MM.1S (cell line): ENCODE data around the gene RCBTB1.

Experiments
- DNase-seq: peaks from one replicate; pipeline ENCODE4 v3.0.0-alpha.2; 2015
- H2AFZ ChIP-seq: fragments of 300-600 bp; sonication (generic); 2 replicates; pipeline ENCODE4 v1.6.0; 2016; ENCODE audit warnings: antibody characterized with exemption, low read length
- H3F3A ChIP-seq: fragments of 300-600 bp; sonication (generic); 2 replicates; pipeline ENCODE4 v1.6.1; 2016; ENCODE audit warnings: mild to moderate bottlenecking, antibody characterized with exemption, low read length, moderate library complexity, mixed read lengths; ENCODE audit not compliant: insufficient read depth
- H3K27ac ChIP-seq: fragments of 300-600 bp; sonication (generic); 2 replicates; pipeline ENCODE4 v1.5.1; 2016; ENCODE audit warnings: mild to moderate bottlenecking, low read length
- H3K27me3 ChIP-seq: fragments of 300-600 bp; sonication (generic); replicated peaks from 2 replicates; pipeline ENCODE4 v1.6.0; 2016; ENCODE audit warnings: low read length; ENCODE audit not compliant: insufficient read depth
- H3K36me3 ChIP-seq: fragments of 300-600 bp; sonication (generic); replicated peaks from 2 replicates; pipeline ENCODE4 v1.6.1; 2016; ENCODE audit warnings: mild to moderate bottlenecking, low read length, mixed read lengths; ENCODE audit not compliant: insufficient read depth
- H3K4me1 ChIP-seq: fragments of 300-600 bp; sonication (generic); 2 replicates; pipeline ENCODE4 v1.6.1; 2016; ENCODE audit warnings: low read length, mixed read lengths
- H3K4me2 ChIP-seq: fragments of 300-600 bp; sonication (generic); 2 replicates; pipeline ENCODE4 v1.6.0; 2016; ENCODE audit warnings: low read depth, low read length
- H3K4me3 ChIP-seq: fragments of 300-600 bp; sonication (generic); 2 replicates; pipeline ENCODE4 v1.5.1; 2016; ENCODE audit warnings: low read length, mixed read lengths
- H3K79me2 ChIP-seq: fragments of 300-600 bp; sonication (generic); 2 replicates; pipeline ENCODE4 v1.6.1; 2016; ENCODE audit warnings: mixed run types, low read length, mixed read lengths
- H3K9ac ChIP-seq: fragments of 300-600 bp; sonication (generic); 2 replicates; pipeline ENCODE4 v1.6.1; 2016; ENCODE audit warnings: low read length, mixed read lengths
- H3K9me2 ChIP-seq: fragments of 300-600 bp; sonication (generic); replicated peaks from 2 replicates; pipeline ENCODE4 v1.6.1; 2016; ENCODE audit warnings: mild to moderate bottlenecking, low read length, mixed read lengths; ENCODE audit not compliant: insufficient read depth
- H3K9me3 ChIP-seq: fragments of 300-600 bp; sonication (generic); replicated peaks from 2 replicates; pipeline ENCODE4 v1.6.1; 2016; ENCODE audit warnings: mild to moderate bottlenecking, low read length, mixed read lengths; ENCODE audit not compliant: insufficient read depth
- H4K20me1 ChIP-seq: fragments of 300-600 bp; sonication (generic); 2 replicates; pipeline ENCODE4 v1.6.1; 2016; ENCODE audit warnings: mild to moderate bottlenecking, low read length, moderate library complexity, mixed read lengths; ENCODE audit not compliant: insufficient read depth
- CTCF ChIP-seq: fragments of 300-600 bp; sonication (generic); IDR thresholded peaks from 2 replicates; pipeline ENCODE4 v1.5.1; 2016; ENCODE audit warnings: antibody characterized with exemption, low read length, mixed read lengths
- EZH2 ChIP-seq: fragments of 300-600 bp; sonication (generic); optimal IDR thresholded peaks from 2 replicates; pipeline ENCODE3; 2017; ENCODE audit warnings: low read depth, mild to moderate bottlenecking, antibody characterized with exemption, low read length, mixed read lengths
- EZH2phosphoT487 ChIP-seq: fragments of 300-600 bp; sonication (generic); IDR thresholded peaks from 2 replicates; pipeline ENCODE4 v1.6.1; 2018; ENCODE audit warnings: antibody characterized with exemption, low read length

RCBTB1 gene

DNA sequence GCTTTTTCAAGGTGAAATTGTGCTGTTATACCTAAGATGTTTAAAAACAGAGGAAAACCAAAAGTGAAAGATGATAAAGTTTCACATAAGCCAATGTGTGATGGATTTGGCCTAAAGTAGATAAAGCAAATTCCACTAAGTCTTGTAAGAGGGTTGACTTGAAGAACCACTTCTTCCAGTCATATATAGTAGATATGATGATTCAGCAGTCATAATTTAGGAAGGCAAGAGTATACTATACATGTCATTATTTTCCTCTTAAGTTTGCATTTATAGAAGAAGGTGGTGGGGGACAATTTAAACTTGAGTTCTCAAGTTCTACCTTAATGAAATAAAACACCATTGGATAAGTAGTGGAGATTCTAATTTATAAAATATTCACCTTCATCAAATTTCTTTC lies 52.3 kb downstream of the RCBTB1 start:
- Histone ChIP-seq H4K20me1 (no peaks in the 10 kb centered on the region), H3K36me3 (no peaks in the 10 kb centered on the region), H3K9me2 (no peaks in the 10 kb centered on the region), H3K9me3 (no peaks in the 10 kb centered on the region), H3K27ac (no peak overlapping the region), H3K4me1 (no peaks in the 10 kb centered on the region), H2AFZ (no peak overlapping the region), H3K9ac (no peak overlapping the region), H3K4me2 (no peak overlapping the region), H3K4me3 (no peak overlapping the region), H3K79me2 (no peaks in the 10 kb centered on the region), H3F3A (no peaks in the 10 kb centered on the region), H3K27me3 (no peaks in the 10 kb centered on the region)
- TF ChIP-seq EZH2 (no peak), EZH2phosphoT487 (no peak), CTCF (no peak)
- no peak for DNase-seq

DNA sequence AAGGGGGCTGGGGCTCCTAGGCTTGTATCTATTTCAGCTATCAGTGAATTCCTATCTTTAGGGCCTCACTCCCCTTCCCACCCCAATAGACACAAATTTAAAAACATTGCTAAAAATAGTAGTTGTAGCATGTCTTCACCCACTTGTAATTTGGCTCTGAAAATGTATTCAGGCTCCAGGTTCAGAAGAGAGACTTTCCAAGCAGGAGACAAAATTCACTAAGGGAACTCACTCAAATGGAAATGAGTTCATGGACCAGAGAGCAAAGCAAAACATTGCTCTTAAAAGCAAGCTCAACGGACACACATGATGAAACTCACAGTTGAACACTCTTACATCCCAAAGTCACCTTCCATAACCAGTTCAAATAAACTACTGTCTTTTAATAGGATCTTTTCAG lies 52.8 kb downstream of the RCBTB1 start:
- H3K9me3 ChIP-seq: no peaks in the 10 kb centered on the region
- no peaks in the 10 kb centered on the region for H3K27me3 ChIP-seq
- H3K27ac ChIP-seq: no peak overlapping the region
- H4K20me1 ChIP-seq: no peaks in the 10 kb centered on the region
- no peaks in the 10 kb centered on the region for H3K36me3 ChIP-seq
- no peaks in the 10 kb centered on the region for H3K4me1 ChIP-seq
- no peaks in the 10 kb centered on the region for H3F3A ChIP-seq
- no peak overlapping the region for H3K9ac ChIP-seq
- TF ChIP-seq EZH2 (no peak), CTCF (no peak), EZH2phosphoT487 (no peak)
- H2AFZ ChIP-seq: no peak overlapping the region
- H3K4me2 ChIP-seq: no peak overlapping the region
- no peaks in the 10 kb centered on the region for H3K9me2 ChIP-seq
- no peak overlapping the region for H3K4me3 ChIP-seq
- H3K79me2 ChIP-seq: no peaks in the 10 kb centered on the region
- no peak for DNase-seq

DNA sequence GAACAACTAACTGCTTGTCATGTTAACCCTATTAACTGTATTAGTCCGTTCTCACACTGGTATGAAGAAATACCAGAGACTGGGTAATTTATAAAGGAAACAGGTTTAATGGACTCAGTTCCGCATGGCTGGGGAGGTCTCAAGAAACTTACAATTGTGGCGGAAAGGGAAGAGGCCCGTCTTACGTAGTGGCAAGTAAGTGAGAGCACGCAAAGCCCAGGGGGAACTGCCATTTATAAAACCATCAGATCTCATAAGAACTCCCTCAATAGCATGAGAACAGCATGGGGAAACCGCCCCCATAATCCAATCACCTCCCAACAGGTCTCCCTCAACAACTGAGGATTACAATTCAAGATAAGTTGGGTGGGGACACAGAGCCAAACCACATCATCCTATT lies 54.9 kb downstream of the RCBTB1 start:
- no peaks in the 10 kb centered on the region for H4K20me1 ChIP-seq
- DNase-seq: no peak
- H3F3A ChIP-seq: no peaks in the 10 kb centered on the region
- no peaks in the 10 kb centered on the region for H3K79me2 ChIP-seq
- H3K4me3 ChIP-seq: no peak overlapping the region
- H3K36me3 ChIP-seq: no peaks in the 10 kb centered on the region
- H3K9ac ChIP-seq: no peak overlapping the region
- H3K9me3 ChIP-seq: no peaks in the 10 kb centered on the region
- no peaks in the 10 kb centered on the region for H3K27me3 ChIP-seq
- H3K27ac ChIP-seq: no peak overlapping the region
- H3K9me2 ChIP-seq: no peaks in the 10 kb centered on the region
- H3K4me2 ChIP-seq: no peak overlapping the region
- H3K4me1 ChIP-seq: no peaks in the 10 kb centered on the region
- no peak for TF ChIP-seq EZH2phosphoT487
- no peak for TF ChIP-seq CTCF
- TF ChIP-seq EZH2: no peak
- H2AFZ ChIP-seq: no peak overlapping the region

- no peak overlapping the region for H3K4me3 ChIP-seq
- H4K20me1 ChIP-seq: no peaks in the 10 kb centered on the region
- TF ChIP-seq EZH2phosphoT487: no peak
- no peak overlapping the region for H2AFZ ChIP-seq
- no peak overlapping the region for H3K27ac ChIP-seq
- no peak overlapping the region for H3K9ac ChIP-seq
- H3K4me1 ChIP-seq: no peaks in the 10 kb centered on the region
- H3K36me3 ChIP-seq: no peaks in the 10 kb centered on the region
- no peaks in the 10 kb centered on the region for H3F3A ChIP-seq
- H3K4me2 ChIP-seq: no peak overlapping the region
- no peaks in the 10 kb centered on the region for H3K9me2 ChIP-seq
- DNase-seq: no peak
- no peaks in the 10 kb centered on the region for H3K79me2 ChIP-seq
- no peaks in the 10 kb centered on the region for H3K27me3 ChIP-seq
- no peaks in the 10 kb centered on the region for H3K9me3 ChIP-seq
These were observed 57.2 kb downstream of the RCBTB1 start for GRCh38 chr13:49528161-49528560.
